HEK293 (cell line): ENCODE measurements around the gene GJC1.

ENCODE experiments used
- GLIS2 ChIP-seq: fragments of 450-650 bp; formaldehyde crosslinking; IDR thresholded peaks from 2 replicates; pipeline ENCODE4 v1.5.1; 2016; ENCODE audit warnings: missing biosample characterization, missing genetic modification characterization
- HOXD13 ChIP-seq: sonication (generic); formaldehyde crosslinking; IDR thresholded peaks from 2 replicates; pipeline ENCODE4 v1.8.0; 2022; ENCODE audit warnings: missing genetic modification reagents, borderline replicate concordance
- KLF1 ChIP-seq: fragments of 450-650 bp; formaldehyde crosslinking; IDR thresholded peaks from 2 replicates; pipeline ENCODE4 v1.5.1; 2016; ENCODE audit warnings: missing biosample characterization, missing genetic modification characterization
- OVOL3 ChIP-seq: fragments of 450-650 bp; formaldehyde crosslinking; IDR thresholded peaks from 2 replicates; pipeline ENCODE4 v1.5.1; 2016; ENCODE audit warnings: missing biosample characterization, missing genetic modification characterization
- SETDB1 ChIP-seq: IDR thresholded peaks from one replicate; pipeline ENCODE4 v1.6.1; 2017; ENCODE audit warnings: mild to moderate bottlenecking, low read length, moderate library complexity, mixed read lengths; ENCODE audit not compliant: insufficient read length
- SP7 ChIP-seq: fragments of 450-650 bp; formaldehyde crosslinking; IDR thresholded peaks from 2 replicates; pipeline ENCODE4 v1.5.1; 2016; ENCODE audit warnings: missing biosample characterization, missing genetic modification characterization
- ZEB2 ChIP-seq: fragments of 450-650 bp; formaldehyde crosslinking; IDR thresholded peaks from 2 replicates; pipeline ENCODE4 v1.5.1; 2016; ENCODE audit warnings: missing biosample characterization, missing genetic modification characterization
- ZFP37 ChIP-seq: fragments of 450-650 bp; formaldehyde crosslinking; IDR thresholded peaks from 2 replicates; pipeline ENCODE4 v1.5.1; 2016; ENCODE audit warnings: missing biosample characterization, missing genetic modification characterization
- ZNF548 ChIP-seq: fragments of 450-650 bp; formaldehyde crosslinking; IDR thresholded peaks from 2 replicates; pipeline ENCODE4 v1.5.1; 2016; ENCODE audit warnings: missing biosample characterization, missing genetic modification characterization
- ZNF623 ChIP-seq: fragments of 450-650 bp; formaldehyde crosslinking; IDR thresholded peaks from 2 replicates; pipeline ENCODE4 v1.5.1; 2016; ENCODE audit warnings: missing biosample characterization, missing genetic modification characterization
- ZNF660 ChIP-seq: fragments of 450-650 bp; IDR thresholded peaks from 2 replicates; pipeline ENCODE4 v1.5.1; 2018; ENCODE audit warnings: missing biosample characterization, mild to moderate bottlenecking, missing genetic modification characterization
- ZNF677 ChIP-seq: fragments of 450-650 bp; IDR thresholded peaks from 2 replicates; pipeline ENCODE4 v1.5.0; 2018; ENCODE audit warnings: missing biosample characterization, mild to moderate bottlenecking, missing genetic modification characterization, moderate library complexity
- ZNF791 ChIP-seq: fragments of 450-650 bp; formaldehyde crosslinking; IDR thresholded peaks from 2 replicates; pipeline ENCODE4 v1.5.1; 2016; ENCODE audit warnings: missing biosample characterization, missing genetic modification characterization
- ZNF792 ChIP-seq: fragments of 450-650 bp; formaldehyde crosslinking; IDR thresholded peaks from 2 replicates; pipeline ENCODE4 v1.5.1; 2016; ENCODE audit warnings: missing biosample characterization, missing genetic modification characterization
- ZSCAN23 ChIP-seq: fragments of 450-650 bp; formaldehyde crosslinking; IDR thresholded peaks from 2 replicates; pipeline ENCODE4 v1.5.1; 2016; ENCODE audit warnings: missing biosample characterization, missing genetic modification characterization
- TF ChIP-seq, protein P1 (sequence below): fragments of 450-650 bp; formaldehyde crosslinking; IDR thresholded peaks from 2 replicates; pipeline ENCODE4 v1.5.1; 2017; ENCODE audit warnings: missing biosample characterization, missing genetic modification characterization
- TF ChIP-seq, protein P2 (sequence below): fragments of 450-650 bp; IDR thresholded peaks from 2 replicates; pipeline ENCODE4 v1.5.1; 2018; ENCODE audit warnings: missing biosample characterization, mild to moderate bottlenecking, missing genetic modification characterization
- TF ChIP-seq, protein P3 (sequence below): fragments of 450-650 bp; IDR thresholded peaks from 2 replicates; pipeline ENCODE4 v1.5.1; 2018; ENCODE audit warnings: missing biosample characterization, missing genetic modification characterization
- TF ChIP-seq, protein P4 (sequence below): fragments of 450-650 bp; formaldehyde crosslinking; IDR thresholded peaks from 2 replicates; pipeline ENCODE4 v1.5.1; 2016; ENCODE audit warnings: missing biosample characterization, missing genetic modification characterization
- TF ChIP-seq, protein P5 (sequence below): fragments of 450-650 bp; formaldehyde crosslinking; conservative IDR thresholded peaks from 2 replicates; pipeline ENCODE4 v1.5.1; 2016; ENCODE audit warnings: low read depth, missing biosample characterization, missing genetic modification characterization
- TF ChIP-seq, protein P6 (sequence below): fragments of 450-650 bp; formaldehyde crosslinking; IDR thresholded peaks from 2 replicates; pipeline ENCODE4 v1.5.1; 2016; ENCODE audit warnings: missing biosample characterization, missing genetic modification characterization
- TF ChIP-seq, protein P7 (sequence below): fragments of 450-650 bp; formaldehyde crosslinking; IDR thresholded peaks from 2 replicates; pipeline ENCODE4 v1.5.1; 2016; ENCODE audit warnings: missing biosample characterization, missing genetic modification characterization

Gene GJC1

DNA sequence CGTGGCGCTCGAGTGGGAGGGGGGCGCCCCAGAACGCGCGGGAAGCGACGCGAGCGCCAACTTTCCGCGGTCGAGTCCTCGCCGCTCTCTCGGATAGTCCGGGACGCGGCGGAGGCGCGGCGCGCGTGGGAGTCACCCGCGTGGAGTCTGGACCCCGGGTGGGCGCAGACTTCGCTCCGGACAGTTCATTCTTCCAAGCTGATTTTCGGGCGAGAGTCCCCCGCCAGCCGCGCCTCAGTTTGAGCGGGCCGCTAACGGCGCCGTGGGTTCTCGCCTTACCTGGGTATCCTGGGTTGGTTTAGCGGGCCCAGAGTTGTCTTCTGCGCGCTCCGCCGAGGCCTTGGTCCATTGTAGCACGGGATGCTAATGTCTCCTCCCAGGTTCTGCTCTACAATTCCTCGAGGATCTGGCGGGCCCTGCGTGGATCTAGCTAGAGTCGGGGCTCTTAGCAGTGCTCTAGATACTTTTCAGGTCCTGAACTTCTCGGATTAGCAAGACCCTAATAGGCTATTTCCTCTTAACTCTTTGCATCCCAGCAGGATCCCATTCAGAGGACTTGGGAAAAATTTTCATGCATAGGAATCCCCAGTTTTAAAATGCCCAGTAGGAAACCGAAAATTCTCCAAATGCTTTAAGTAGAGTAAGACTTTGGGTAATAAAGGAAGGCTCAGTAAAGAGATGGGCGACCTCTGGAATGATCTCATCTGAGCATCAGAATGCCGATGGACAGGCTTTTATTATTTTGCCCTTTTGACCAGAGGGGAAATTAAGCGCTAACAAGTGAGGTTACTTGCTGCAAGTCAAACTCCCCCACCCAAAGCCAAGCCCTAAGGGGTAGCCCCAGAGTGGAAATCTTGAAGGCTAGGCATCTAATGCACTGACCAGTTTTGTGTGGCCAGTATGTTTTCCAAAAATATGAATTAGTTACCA lies 537 bp upstream of the GJC1 start (continued):
- TF ChIP-seq, protein P1, sequence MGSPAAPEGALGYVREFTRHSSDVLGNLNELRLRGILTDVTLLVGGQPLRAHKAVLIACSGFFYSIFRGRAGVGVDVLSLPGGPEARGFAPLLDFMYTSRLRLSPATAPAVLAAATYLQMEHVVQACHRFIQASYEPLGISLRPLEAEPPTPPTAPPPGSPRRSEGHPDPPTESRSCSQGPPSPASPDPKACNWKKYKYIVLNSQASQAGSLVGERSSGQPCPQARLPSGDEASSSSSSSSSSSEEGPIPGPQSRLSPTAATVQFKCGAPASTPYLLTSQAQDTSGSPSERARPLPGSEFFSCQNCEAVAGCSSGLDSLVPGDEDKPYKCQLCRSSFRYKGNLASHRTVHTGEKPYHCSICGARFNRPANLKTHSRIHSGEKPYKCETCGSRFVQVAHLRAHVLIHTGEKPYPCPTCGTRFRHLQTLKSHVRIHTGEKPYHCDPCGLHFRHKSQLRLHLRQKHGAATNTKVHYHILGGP (tag by site-specific recombination): no peak
- no peak for TF ChIP-seq ZSCAN23 (tag by site-specific recombination)
- TF ChIP-seq, protein P2, sequence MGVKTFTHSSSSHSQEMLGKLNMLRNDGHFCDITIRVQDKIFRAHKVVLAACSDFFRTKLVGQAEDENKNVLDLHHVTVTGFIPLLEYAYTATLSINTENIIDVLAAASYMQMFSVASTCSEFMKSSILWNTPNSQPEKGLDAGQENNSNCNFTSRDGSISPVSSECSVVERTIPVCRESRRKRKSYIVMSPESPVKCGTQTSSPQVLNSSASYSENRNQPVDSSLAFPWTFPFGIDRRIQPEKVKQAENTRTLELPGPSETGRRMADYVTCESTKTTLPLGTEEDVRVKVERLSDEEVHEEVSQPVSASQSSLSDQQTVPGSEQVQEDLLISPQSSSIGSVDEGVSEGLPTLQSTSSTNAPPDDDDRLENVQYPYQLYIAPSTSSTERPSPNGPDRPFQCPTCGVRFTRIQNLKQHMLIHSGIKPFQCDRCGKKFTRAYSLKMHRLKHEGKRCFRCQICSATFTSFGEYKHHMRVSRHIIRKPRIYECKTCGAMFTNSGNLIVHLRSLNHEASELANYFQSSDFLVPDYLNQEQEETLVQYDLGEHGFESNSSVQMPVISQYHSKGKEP: no peak
- TF ChIP-seq ZEB2 (tag by site-specific recombination): peak; percentile 87
- TF ChIP-seq, protein P3, sequence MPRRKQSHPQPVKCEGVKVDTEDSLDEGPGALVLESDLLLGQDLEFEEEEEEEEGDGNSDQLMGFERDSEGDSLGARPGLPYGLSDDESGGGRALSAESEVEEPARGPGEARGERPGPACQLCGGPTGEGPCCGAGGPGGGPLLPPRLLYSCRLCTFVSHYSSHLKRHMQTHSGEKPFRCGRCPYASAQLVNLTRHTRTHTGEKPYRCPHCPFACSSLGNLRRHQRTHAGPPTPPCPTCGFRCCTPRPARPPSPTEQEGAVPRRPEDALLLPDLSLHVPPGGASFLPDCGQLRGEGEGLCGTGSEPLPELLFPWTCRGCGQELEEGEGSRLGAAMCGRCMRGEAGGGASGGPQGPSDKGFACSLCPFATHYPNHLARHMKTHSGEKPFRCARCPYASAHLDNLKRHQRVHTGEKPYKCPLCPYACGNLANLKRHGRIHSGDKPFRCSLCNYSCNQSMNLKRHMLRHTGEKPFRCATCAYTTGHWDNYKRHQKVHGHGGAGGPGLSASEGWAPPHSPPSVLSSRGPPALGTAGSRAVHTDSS: no peak
- TF ChIP-seq SP7: peak; percentile 52; the same call in 1 of the 2 replicates
- TF ChIP-seq KLF1: peak; percentile 23; the same call in 1 of the 2 replicates
- TF ChIP-seq ZNF791 (tag by site-specific recombination): no peak
- TF ChIP-seq, protein P4, sequence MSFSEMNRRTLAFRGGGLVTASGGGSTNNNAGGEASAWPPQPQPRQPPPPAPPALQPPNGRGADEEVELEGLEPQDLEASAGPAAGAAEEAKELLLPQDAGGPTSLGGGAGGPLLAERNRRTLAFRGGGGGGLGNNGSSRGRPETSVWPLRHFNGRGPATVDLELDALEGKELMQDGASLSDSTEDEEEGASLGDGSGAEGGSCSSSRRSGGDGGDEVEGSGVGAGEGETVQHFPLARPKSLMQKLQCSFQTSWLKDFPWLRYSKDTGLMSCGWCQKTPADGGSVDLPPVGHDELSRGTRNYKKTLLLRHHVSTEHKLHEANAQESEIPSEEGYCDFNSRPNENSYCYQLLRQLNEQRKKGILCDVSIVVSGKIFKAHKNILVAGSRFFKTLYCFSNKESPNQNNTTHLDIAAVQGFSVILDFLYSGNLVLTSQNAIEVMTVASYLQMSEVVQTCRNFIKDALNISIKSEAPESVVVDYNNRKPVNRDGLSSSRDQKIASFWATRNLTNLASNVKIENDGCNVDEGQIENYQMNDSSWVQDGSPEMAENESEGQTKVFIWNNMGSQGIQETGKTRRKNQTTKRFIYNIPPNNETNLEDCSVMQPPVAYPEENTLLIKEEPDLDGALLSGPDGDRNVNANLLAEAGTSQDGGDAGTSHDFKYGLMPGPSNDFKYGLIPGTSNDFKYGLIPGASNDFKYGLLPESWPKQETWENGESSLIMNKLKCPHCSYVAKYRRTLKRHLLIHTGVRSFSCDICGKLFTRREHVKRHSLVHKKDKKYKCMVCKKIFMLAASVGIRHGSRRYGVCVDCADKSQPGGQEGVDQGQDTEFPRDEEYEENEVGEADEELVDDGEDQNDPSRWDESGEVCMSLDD (tag by site-specific recombination): peak; percentile 71
- no peak for TF ChIP-seq ZNF623 (tag by site-specific recombination)
- no peak for TF ChIP-seq SETDB1
- TF ChIP-seq HOXD13: no peak
- TF ChIP-seq, protein P5, sequence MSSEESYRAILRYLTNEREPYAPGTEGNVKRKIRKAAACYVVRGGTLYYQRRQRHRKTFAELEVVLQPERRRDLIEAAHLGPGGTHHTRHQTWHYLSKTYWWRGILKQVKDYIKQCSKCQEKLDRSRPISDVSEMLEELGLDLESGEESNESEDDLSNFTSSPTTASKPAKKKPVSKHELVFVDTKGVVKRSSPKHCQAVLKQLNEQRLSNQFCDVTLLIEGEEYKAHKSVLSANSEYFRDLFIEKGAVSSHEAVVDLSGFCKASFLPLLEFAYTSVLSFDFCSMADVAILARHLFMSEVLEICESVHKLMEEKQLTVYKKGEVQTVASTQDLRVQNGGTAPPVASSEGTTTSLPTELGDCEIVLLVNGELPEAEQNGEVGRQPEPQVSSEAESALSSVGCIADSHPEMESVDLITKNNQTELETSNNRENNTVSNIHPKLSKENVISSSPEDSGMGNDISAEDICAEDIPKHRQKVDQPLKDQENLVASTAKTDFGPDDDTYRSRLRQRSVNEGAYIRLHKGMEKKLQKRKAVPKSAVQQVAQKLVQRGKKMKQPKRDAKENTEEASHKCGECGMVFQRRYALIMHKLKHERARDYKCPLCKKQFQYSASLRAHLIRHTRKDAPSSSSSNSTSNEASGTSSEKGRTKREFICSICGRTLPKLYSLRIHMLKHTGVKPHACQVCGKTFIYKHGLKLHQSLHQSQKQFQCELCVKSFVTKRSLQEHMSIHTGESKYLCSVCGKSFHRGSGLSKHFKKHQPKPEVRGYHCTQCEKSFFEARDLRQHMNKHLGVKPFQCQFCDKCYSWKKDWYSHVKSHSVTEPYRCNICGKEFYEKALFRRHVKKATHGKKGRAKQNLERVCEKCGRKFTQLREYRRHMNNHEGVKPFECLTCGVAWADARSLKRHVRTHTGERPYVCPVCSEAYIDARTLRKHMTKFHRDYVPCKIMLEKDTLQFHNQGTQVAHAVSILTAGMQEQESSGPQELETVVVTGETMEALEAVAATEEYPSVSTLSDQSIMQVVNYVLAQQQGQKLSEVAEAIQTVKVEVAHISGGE (tag by site-specific recombination): no peak
- peak; percentile 24; the same call in 1 of the 2 replicates for TF ChIP-seq GLIS2
- 0 out of 2 replicates have a peak, but pooled peaks have one; percentile 19 for TF ChIP-seq OVOL3 (tag by site-specific recombination)
- TF ChIP-seq ZNF548 (tag by site-specific recombination): no peak
- TF ChIP-seq, protein P6, sequence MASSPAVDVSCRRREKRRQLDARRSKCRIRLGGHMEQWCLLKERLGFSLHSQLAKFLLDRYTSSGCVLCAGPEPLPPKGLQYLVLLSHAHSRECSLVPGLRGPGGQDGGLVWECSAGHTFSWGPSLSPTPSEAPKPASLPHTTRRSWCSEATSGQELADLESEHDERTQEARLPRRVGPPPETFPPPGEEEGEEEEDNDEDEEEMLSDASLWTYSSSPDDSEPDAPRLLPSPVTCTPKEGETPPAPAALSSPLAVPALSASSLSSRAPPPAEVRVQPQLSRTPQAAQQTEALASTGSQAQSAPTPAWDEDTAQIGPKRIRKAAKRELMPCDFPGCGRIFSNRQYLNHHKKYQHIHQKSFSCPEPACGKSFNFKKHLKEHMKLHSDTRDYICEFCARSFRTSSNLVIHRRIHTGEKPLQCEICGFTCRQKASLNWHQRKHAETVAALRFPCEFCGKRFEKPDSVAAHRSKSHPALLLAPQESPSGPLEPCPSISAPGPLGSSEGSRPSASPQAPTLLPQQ: peak; percentile 66
- TF ChIP-seq ZNF660 (tag by site-specific recombination): peak; percentile 35; the same call in 1 of the 2 replicates
- TF ChIP-seq ZFP37 (tag by site-specific recombination): peak; percentile 67; the same call in 1 of the 2 replicates
- no peak for TF ChIP-seq ZNF792 (tag by site-specific recombination)
- TF ChIP-seq, protein P7, sequence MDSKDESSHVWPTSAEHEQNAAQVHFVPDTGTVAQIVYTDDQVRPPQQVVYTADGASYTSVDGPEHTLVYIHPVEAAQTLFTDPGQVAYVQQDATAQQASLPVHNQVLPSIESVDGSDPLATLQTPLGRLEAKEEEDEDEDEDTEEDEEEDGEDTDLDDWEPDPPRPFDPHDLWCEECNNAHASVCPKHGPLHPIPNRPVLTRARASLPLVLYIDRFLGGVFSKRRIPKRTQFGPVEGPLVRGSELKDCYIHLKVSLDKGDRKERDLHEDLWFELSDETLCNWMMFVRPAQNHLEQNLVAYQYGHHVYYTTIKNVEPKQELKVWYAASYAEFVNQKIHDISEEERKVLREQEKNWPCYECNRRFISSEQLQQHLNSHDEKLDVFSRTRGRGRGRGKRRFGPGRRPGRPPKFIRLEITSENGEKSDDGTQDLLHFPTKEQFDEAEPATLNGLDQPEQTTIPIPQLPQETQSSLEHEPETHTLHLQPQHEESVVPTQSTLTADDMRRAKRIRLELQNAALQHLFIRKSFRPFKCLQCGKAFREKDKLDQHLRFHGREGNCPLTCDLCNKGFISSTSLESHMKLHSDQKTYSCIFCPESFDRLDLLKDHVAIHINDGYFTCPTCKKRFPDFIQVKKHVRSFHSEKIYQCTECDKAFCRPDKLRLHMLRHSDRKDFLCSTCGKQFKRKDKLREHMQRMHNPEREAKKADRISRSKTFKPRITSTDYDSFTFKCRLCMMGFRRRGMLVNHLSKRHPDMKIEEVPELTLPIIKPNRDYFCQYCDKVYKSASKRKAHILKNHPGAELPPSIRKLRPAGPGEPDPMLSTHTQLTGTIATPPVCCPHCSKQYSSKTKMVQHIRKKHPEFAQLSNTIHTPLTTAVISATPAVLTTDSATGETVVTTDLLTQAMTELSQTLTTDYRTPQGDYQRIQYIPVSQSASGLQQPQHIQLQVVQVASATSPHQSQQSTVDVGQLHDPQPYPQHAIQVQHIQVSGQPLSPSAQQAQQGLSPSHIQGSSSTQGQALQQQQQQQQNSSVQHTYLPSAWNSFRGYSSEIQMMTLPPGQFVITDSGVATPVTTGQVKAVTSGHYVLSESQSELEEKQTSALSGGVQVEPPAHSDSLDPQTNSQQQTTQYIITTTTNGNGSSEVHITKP (tag by site-specific recombination): peak; percentile 67; the same call in 1 of the 2 replicates
- no peak for TF ChIP-seq ZNF677 (tag by site-specific recombination)
